Activated CD4-positive, alpha-beta T cell treated with anti-CD3 and anti-CD28 coated beads for 48 hours (primary cell): ENCODE data around the gene TSEN34.
"Not testable (repeated sequence)": the region's sequence is repeated elsewhere in the genome, so short reads cannot be mapped to it uniquely, and the experiment has no call there.

Experiments used
- DNase-seq: peaks from one replicate; pipeline ENCODE4 v3.0.0-alpha.2; 2020

TSEN34 gene

DNA sequence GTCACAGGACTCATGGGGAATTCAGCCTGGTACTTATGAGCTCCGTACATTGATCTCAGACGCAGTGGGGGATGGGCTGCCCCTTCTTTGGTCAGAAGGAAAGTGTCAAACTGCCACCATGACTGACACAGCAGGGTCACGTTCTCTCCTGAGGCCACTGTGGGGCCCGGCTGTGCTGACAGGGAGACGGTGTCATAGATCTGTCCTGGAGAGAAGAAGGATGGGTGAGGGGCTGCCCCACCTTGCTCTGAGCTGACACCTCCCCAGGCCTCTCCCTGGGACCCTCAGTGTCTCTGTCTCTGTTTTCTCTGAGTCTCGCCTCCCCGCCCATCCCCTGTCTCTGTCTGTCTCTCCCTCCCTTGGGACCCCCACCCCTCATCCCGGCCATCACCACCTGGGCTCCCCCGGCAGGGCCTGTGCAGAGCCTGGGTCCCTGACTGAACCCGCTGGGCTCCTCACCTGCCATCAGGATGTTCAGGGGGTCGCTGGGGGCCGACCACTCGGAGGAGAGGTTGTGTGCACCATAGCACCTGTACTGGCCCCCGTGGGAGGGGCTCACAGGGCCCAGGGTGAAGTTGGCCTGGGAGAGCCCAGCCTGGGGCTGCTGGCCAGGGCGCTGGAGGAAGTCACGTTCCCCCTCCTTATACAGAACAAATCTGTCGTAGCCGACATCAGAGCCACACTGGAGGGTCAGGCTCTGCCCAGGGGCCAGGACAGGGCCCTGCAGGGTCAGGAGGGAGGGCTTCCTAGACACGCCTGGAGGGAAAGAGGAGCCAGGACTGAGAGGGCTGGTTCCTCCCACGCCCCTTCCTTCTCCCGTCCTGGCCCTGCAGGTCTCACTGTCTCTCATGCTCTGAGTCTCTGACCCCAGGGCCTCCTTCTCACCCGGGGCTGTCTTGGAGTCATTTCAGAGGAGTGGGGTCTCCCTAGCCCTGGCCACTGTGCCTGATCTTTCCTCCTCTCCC lies 49.5 kb downstream of the TSEN34 start:
- DNase-seq: not testable (repeated sequence)

DNA sequence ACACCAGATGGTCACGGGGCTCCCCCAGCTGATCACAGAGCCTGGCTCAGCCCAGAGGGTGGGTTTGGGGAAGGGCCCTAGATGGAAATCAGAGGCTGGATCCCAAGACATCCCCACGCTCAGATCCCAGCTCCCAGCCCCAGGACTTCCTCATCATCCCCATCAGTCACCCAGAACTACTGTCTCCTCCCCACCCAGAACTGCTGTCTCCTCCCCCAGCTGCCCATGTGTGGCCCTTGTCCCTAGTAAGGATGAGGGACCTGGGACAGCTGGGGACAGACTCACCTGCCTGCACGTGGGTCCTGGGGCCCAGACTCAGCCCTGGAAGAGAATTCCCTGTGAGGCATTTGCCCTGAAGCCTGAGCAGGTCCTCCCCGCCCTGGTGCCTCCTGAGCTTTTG lies 51.1 kb downstream of the TSEN34 start:
- DNase-seq: not testable (repeated sequence)

DNA sequence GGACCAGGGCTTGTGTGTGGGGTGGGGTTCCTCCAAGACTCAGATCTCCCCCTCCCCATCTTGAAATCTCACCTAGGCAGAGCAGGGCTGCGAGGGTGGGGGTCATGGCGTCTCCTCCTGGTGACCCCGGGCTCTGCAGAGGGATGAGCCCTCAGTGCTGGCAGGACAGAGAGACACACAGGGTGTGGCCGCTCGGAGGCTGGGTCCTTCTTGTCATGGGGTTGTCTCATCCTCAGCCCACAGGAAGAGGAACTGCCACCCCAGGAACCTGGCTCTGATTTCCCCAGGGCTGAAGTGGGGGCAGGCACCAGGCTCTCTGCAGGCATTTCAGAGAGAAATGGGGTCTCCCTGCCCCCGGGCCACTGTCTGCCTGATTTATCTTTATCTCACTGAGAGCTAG lies 51.5 kb downstream of the TSEN34 start, which contains the start of gene LILRA6:
Gene LILRA6, minus strand, starts transcription at position 145 of the 400 bp plus-strand sequence.
- DNase-seq: not testable (repeated sequence)

DNA sequence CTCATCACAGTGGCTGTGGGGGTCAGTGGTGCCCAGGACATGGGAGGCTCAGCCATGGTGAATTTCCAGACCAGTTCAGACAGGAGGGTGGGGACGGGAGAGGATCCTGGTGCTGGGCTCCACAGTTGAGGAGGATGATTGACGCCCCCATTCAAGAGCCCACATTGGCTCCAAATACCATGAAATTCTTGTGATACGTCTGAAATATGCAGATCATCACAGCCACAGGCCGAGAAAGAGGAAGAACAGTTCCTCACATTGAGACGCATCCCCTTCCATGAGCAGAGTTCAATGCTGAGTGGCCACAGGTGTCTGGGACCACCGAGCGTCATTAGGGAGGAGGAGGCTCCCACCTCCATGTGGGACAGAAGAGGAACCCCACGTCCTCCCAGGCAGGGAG lies 52.7 kb downstream of the TSEN34 start:
- not testable (repeated sequence) for DNase-seq
